Nephron (organoid): ENCODE data around the gene KCNQ1.

Experiments
- H3K27ac Mint-ChIP-seq, 3 experiments: 2 replicates each; pipeline ENCODE4 v1.8.0; 2020; ENCODE audit warnings: mixed read lengths in 3 of 3, mild to moderate bottlenecking in 2 of 3, moderate library complexity in 1 of 3
- H3K27me3 Mint-ChIP-seq: 2 replicates; pipeline ENCODE4 v1.8.0; 2021; ENCODE audit warnings: low read depth, mild to moderate bottlenecking, moderate library complexity, mixed read lengths
- H3K36me3 Mint-ChIP-seq: 2 replicates; pipeline ENCODE4 v1.8.0; 2020; ENCODE audit warnings: low read depth, mixed read lengths
- H3K4me1 Mint-ChIP-seq: 2 replicates; pipeline ENCODE4 v1.8.0; 2020; ENCODE audit warnings: mixed read lengths
- H3K4me3 Mint-ChIP-seq, 3 experiments: 2 replicates each; pipeline ENCODE4 v1.8.0; 2020; ENCODE audit warnings: mild to moderate bottlenecking in 3 of 3, mixed read lengths in 3 of 3, moderate library complexity in 2 of 3
- H3K9me3 Mint-ChIP-seq: 2 replicates; pipeline ENCODE4 v1.8.0; 2020; ENCODE audit warnings: mixed read lengths
- TF ChIP-seq, protein P1 (sequence below), 3 experiments: fragments of 200-600 bp; sonication (generic); IDR thresholded peaks; one replicate each; pipeline ENCODE4 v1.5.0; 2021; ENCODE audit warnings: antibody characterized with exemption in 3 of 3; ENCODE audit not compliant: unreplicated experiment in 3 of 3

The KCNQ1 gene

DNA sequence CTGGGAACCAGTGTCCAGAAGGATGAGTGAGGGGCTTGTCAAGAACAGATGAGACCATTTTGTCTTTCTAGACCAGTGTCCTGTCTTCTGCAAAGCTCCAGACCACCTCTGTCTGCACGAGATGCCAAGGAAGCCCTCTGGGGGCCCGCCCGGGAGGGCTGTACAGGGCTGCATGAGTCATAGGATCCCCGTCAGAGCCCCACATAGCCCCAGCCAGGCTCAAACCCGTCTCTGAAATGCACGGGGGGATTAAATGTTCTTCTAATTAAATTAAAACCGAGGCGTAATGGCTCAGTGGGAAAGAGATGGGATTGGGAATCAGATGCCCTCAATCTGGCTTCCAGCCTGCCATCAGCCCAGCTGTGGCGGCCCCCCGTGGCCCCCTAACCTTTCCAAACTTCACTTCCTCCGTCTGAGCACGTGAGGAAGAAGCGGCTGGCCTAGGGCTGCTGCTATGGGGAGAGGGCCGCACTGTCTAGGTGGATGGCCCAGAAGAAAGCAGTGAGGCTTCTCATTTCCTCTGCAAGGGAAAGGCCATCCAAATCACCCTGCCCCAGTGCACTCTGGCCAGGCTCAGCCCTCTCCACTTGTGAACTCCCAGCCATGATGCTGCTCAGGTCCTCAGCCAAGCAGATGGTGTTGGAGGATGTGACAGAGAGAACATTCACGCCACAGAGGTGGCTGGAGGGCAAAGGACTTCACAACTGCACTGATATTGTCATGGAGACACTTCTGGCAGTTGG, 222.2 kb downstream of the KCNQ1 start:
- Mint-ChIP-seq H3K9me3 (peaks cover 27% of the 10 kb centered on the region), H3K27me3 (no peaks in the 10 kb centered on the region), H3K36me3 (peaks cover 85% of the 10 kb centered on the region), H3K27ac (peak overlapping the region in 1 of 3 experiments; percentile 35), H3K4me3 (no peak overlapping the region), H3K4me1 (peaks cover 30% of the 10 kb centered on the region)
- TF ChIP-seq, protein P1, sequence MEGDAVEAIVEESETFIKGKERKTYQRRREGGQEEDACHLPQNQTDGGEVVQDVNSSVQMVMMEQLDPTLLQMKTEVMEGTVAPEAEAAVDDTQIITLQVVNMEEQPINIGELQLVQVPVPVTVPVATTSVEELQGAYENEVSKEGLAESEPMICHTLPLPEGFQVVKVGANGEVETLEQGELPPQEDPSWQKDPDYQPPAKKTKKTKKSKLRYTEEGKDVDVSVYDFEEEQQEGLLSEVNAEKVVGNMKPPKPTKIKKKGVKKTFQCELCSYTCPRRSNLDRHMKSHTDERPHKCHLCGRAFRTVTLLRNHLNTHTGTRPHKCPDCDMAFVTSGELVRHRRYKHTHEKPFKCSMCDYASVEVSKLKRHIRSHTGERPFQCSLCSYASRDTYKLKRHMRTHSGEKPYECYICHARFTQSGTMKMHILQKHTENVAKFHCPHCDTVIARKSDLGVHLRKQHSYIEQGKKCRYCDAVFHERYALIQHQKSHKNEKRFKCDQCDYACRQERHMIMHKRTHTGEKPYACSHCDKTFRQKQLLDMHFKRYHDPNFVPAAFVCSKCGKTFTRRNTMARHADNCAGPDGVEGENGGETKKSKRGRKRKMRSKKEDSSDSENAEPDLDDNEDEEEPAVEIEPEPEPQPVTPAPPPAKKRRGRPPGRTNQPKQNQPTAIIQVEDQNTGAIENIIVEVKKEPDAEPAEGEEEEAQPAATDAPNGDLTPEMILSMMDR (IDR thresholded peaks at IDR 0.05; ENCODE audit: unreplicated experiment in 3 of 3), result no peak

DNA sequence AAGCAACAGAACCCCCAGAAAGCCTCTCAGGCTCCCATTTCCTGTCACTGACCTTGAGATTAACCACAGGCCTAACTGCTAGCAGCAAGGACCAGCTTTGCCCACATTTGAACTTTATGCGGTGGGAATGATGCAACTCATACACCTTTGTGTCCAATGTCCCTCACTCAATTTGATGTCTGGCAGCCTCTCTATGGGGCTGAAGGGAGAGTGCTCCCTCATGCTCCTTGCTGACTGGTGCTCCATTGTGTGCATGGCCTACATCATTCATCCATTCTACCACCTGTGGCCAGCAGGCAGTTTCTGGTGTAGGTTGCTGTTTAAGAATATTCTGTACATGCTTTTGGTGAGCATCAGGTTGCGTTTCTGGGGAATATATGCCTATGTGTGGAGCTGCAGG, 223.1 kb downstream of the KCNQ1 start:
- H3K27me3 Mint-ChIP-seq, result no peaks in the 10 kb centered on the region
- peaks cover 33% of the 10 kb centered on the region for H3K4me1 Mint-ChIP-seq
- H3K4me3 Mint-ChIP-seq, result no peak overlapping the region
- TF ChIP-seq, protein P1 (IDR thresholded peaks at IDR 0.05; ENCODE audit: unreplicated experiment in 3 of 3), result no peak
- H3K27ac Mint-ChIP-seq, result no peak overlapping the region
- peaks cover 21% of the 10 kb centered on the region for H3K9me3 Mint-ChIP-seq
- H3K36me3 Mint-ChIP-seq, result peaks cover 78% of the 10 kb centered on the region

DNA sequence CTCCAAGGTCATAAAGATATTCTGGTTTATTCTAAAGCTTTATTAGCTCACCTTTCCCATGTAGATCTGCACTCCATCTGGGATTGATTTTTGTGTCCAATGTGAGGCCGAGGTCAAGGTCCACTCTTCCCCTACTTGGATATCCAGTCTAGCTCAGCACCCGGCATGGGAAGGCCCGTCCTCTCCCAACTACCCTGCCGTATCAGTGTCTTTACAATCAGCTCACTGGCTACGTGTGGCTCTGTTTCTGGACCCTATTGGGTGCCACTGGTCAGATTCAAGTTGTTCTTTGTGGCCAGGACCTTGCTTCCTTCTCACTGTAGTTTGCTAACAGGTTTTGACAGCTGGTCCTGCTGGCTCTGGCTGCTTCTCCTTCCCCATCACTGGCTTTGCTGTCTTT, 224.1 kb downstream of the KCNQ1 start:
- peaks cover 69% of the 10 kb centered on the region for H3K36me3 Mint-ChIP-seq
- peaks cover 17% of the 10 kb centered on the region for H3K9me3 Mint-ChIP-seq
- no peak overlapping the region for H3K27ac Mint-ChIP-seq
- TF ChIP-seq, protein P1 (IDR thresholded peaks at IDR 0.05; ENCODE audit: unreplicated experiment in 3 of 3), result no peak
- no peaks in the 10 kb centered on the region for H3K27me3 Mint-ChIP-seq
- no peak overlapping the region for H3K4me3 Mint-ChIP-seq
- H3K4me1 Mint-ChIP-seq, result peaks cover 39% of the 10 kb centered on the region

DNA sequence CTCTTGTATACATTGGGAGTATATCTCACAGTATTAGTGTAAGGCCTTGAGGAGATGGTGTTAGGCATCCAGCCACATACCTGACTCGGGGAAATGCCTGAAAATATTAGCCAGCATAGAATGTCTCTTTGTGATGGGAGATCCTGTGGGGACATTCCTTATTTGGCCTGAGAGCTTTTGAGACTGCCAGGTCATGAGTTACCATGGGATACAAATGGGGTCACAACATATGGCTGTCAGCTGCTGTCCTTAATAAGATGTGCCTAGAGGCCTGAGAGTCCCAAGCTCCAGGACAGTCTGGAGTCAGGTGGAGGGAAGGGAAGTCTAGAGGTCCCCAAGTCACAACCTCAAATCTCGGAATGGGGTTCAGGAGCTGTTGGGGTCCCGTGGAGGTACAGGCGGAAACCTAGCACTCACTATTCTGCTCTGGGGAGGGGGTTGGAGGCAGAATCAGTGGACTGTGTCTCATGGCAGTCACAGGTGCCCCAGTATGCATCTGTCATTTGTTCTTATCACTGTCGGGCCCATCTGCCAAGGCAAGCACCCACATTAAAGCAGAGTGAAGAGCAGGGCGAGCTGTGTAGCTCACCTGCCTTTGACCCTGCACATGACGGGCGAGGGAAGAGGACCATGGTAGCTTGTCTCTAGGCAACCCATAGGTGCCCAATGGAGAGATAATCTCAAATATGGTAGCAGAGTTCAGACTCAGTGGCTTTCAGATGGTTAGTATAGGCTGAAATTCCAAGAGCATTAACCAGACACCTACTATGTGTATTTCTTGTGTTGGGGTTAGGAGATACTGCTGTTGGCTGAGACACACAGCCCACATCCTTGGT, 225.0 kb downstream of the KCNQ1 start:
- H3K4me3 Mint-ChIP-seq, result no peak overlapping the region
- peaks cover 47% of the 10 kb centered on the region for H3K4me1 Mint-ChIP-seq
- TF ChIP-seq, protein P1 (IDR thresholded peaks at IDR 0.05; ENCODE audit: unreplicated experiment in 3 of 3), result no peak
- peaks cover 7% of the 10 kb centered on the region for H3K9me3 Mint-ChIP-seq
- peaks cover 59% of the 10 kb centered on the region for H3K36me3 Mint-ChIP-seq
- peak overlapping the region in 1 of 3 experiments; percentile 20 for H3K27ac Mint-ChIP-seq
- H3K27me3 Mint-ChIP-seq, result no peaks in the 10 kb centered on the region

DNA sequence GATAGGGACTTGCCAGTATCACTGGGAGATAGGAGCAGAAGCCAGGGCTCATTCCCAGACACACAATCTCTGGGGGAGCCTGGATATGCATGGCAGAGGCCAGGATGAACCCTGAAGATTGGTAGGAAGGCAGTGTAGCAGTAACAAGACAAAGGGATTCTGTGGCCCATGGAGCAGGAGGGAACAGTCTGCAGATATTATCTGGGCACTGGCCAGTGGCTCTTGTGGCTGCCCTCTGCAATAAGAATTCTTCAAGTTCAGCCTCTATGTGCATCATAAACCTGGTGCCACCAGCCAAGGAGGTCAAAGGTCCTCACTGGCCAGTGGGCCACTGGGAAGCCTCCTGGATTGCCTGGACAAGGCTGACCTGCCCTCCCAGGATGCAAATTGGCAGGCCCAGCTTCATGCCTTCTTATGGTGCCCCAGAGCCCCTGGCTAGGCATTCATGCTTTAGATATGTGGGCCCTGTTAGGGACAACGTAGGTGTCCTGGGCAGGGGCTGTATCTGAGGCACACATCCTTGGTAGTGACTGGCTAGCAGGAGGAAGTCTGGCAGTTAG, 225.8 kb downstream of the KCNQ1 start:
- peaks cover 7% of the 10 kb centered on the region for H3K9me3 Mint-ChIP-seq
- no peak overlapping the region for H3K4me3 Mint-ChIP-seq
- peaks cover 54% of the 10 kb centered on the region for H3K4me1 Mint-ChIP-seq
- TF ChIP-seq, protein P1 (IDR thresholded peaks at IDR 0.05; ENCODE audit: unreplicated experiment in 3 of 3), result no peak
- no peaks in the 10 kb centered on the region for H3K27me3 Mint-ChIP-seq
- H3K36me3 Mint-ChIP-seq, result peaks cover 52% of the 10 kb centered on the region
- peak overlapping the region in 1 of 3 experiments; percentile 20 for H3K27ac Mint-ChIP-seq
